Endothelial cell of umbilical vein (primary cell): Measurements from ENCODE around the gene FAHD2B. TPM values are rescaled to one million over a fixed set of nuclear protein-coding genes. Genes with fewer than 3 reads are reported as not detected.
"Not testable (repeated sequence)": the region's sequence is repeated elsewhere in the genome, so short reads cannot be mapped to it uniquely, and the experiment has no call there.

Experiments used
- BruUV-seq: library from RNA; stranded (reverse); fragments of 400-500 nt; replicated peaks from 2 replicates; lab custom pipeline; 2021; lab: Mats Ljungman, UMichigan
- CTCF ChIA-PET: fragments of 300-600, 350-600 bp; sonication (Branson Sonifier 250); formaldehyde crosslinking; loops from one replicate; lab custom pipeline; 2021; ENCODE audit warnings: antibody characterized with exemption, inconsistent platforms; lab: Charles Lee
- POLR2A ChIA-PET: fragments of 300-600, 350-600 bp; sonication (Branson Sonifier 250); formaldehyde crosslinking; loops from one replicate; lab custom pipeline; 2021; ENCODE audit warnings: antibody characterized with exemption, inconsistent platforms; lab: Charles Lee
- DNase-seq: peaks from one replicate; pipeline ENCODE4 v3.0.0-alpha.2; 2011; ENCODE audit warnings: low read depth, low spot score
- FAIRE-seq: peaks from 2 replicates; lab custom pipeline; 2011; peaks lifted over from hg19 to GRCh38; lab: Jason Lieb, UNC
- H2AFZ ChIP-seq: 2 replicates; pipeline ENCODE4 v1.6.0; 2012; ENCODE audit warnings: low read depth, low read length, control low read depth, inconsistent platforms
- H3K27ac ChIP-seq: 2 replicates; pipeline ENCODE4 v1.5.1; 2011; ENCODE audit warnings: low read depth, mild to moderate bottlenecking, control low read depth, low read length, moderate library complexity; ENCODE audit not compliant: insufficient read depth
- H3K27me3 ChIP-seq, 2 experiments: 2 replicates each; pipeline versions ENCODE4 v1.6.0 to v1.6.1; 2011; ENCODE audit warnings: low read length in 2 of 2, mixed read lengths in 1 of 2; ENCODE audit not compliant: control insufficient read depth in 2 of 2, insufficient read depth in 2 of 2
- H3K36me3 ChIP-seq, 2 experiments: 2 replicates in 1 of 2; 3 replicates in 1 of 2; pipeline ENCODE4 v1.5.1; 2011; ENCODE audit warnings: low read length in 2 of 2, mild to moderate bottlenecking in 1 of 2, moderate library complexity in 1 of 2; ENCODE audit not compliant: control insufficient read depth in 2 of 2, insufficient read depth in 2 of 2; ENCODE audit errors: extremely low read depth in 1 of 2
- H3K4me1 ChIP-seq: 3 replicates; pipeline ENCODE4 v1.5.1; 2011; ENCODE audit warnings: mild to moderate bottlenecking, low read length; ENCODE audit not compliant: control insufficient read depth, insufficient read depth; ENCODE audit errors: extremely low read depth
- H3K4me2 ChIP-seq: 2 replicates; pipeline ENCODE4 v1.6.1; 2011; ENCODE audit warnings: low read length, control low read depth, mixed read lengths; ENCODE audit not compliant: insufficient read depth
- H3K4me3 ChIP-seq, 3 experiments: fragments of 200-600 bp in 1 of 3; sonication (generic), shearing (Covaris generic) in 1 of 3; replicated peaks in 1 of 3; 2 replicates each; pipeline ENCODE4 v1.5.1; 2011 to 2016; ENCODE audit warnings: control low read depth in 3 of 3, low read length in 3 of 3, mild to moderate bottlenecking in 2 of 3, inconsistent platforms in 1 of 3, low read depth in 1 of 3, moderate library complexity in 1 of 3; ENCODE audit not compliant: insufficient read depth in 1 of 3
- H3K79me2 ChIP-seq: 2 replicates; pipeline ENCODE4 v1.6.0; 2012; ENCODE audit warnings: low read length, inconsistent platforms; ENCODE audit not compliant: control insufficient read depth, insufficient read depth
- H3K9ac ChIP-seq: replicated peaks from 2 replicates; pipeline ENCODE3; 2011; ENCODE audit warnings: low read length, control low read depth; ENCODE audit not compliant: insufficient read depth; ENCODE audit errors: extremely low read depth
- H3K9me1 ChIP-seq: replicated peaks from 3 replicates; pipeline ENCODE4 v1.6.0; 2011; ENCODE audit warnings: mild to moderate bottlenecking, low read length; ENCODE audit not compliant: control insufficient read depth, insufficient read depth; ENCODE audit errors: extremely low read depth
- H3K9me3 ChIP-seq: replicated peaks from 2 replicates; pipeline ENCODE4 v1.5.1; 2012; ENCODE audit warnings: low read length, inconsistent platforms; ENCODE audit not compliant: control insufficient read depth, insufficient read depth
- H4K20me1 ChIP-seq: replicated peaks from 2 replicates; pipeline ENCODE3; 2011; ENCODE audit warnings: mild to moderate bottlenecking, low read length; ENCODE audit not compliant: control insufficient read depth, insufficient read depth; ENCODE audit errors: extremely low read depth
- EZH2 ChIP-seq: IDR thresholded peaks from 2 replicates; pipeline ENCODE4 v1.6.1; 2012; ENCODE audit warnings: borderline replicate concordance, low read depth, mild to moderate bottlenecking, moderate library complexity, low read length, inconsistent platforms; ENCODE audit not compliant: severe bottlenecking
- FOS ChIP-seq: IDR thresholded peaks from 2 replicates; pipeline ENCODE4 v1.6.1; 2011; ENCODE audit warnings: mild to moderate bottlenecking, low read length, moderate library complexity, borderline replicate concordance; ENCODE audit not compliant: insufficient read depth
- GATA2 ChIP-seq: IDR thresholded peaks from 2 replicates; pipeline ENCODE4 v1.7.0; 2011; ENCODE audit warnings: low read depth, mild to moderate bottlenecking, moderate library complexity, mixed read lengths, low read length; ENCODE audit not compliant: insufficient read length, insufficient read depth
- JUN ChIP-seq: IDR thresholded peaks from 2 replicates; pipeline ENCODE4 v1.6.1; 2011; ENCODE audit warnings: borderline replicate concordance, low read depth; ENCODE audit not compliant: insufficient read length, insufficient read depth
- MAX ChIP-seq: IDR thresholded peaks from 2 replicates; pipeline ENCODE4 v1.6.1; 2011; ENCODE audit not compliant: insufficient read depth, insufficient read length
- MYC ChIP-seq: IDR thresholded peaks from one replicate; pipeline ENCODE4 v1.6.1; 2011; ENCODE audit warnings: mild to moderate bottlenecking, low read depth, low read length
- POLR2A ChIP-seq: IDR thresholded peaks from 2 replicates; pipeline ENCODE4 v1.6.1; 2012; ENCODE audit warnings: low read depth, mild to moderate bottlenecking, control low read depth, low read length
- POLR2AphosphoS5 ChIP-seq: IDR thresholded peaks from 2 replicates; pipeline ENCODE4 v1.6.1; 2012; ENCODE audit warnings: low read depth, mild to moderate bottlenecking, control low read depth, low read length, moderate library complexity; ENCODE audit not compliant: insufficient read depth
- dilution Hi-C: fragments of 300-500 bp; cut with MboI; formaldehyde crosslinking; loops from one replicate; pipeline ENCODE4 v1.15.0; 2019; ENCODE audit warnings: low sequenced_read_pairs; ENCODE audit not compliant: extremely low pct_ligation_motif_present
- intact Hi-C: fragments of 100-400 bp; cut with micrococcal nuclease; formaldehyde crosslinking; loops from one replicate; pipeline ENCODE4 v1.10.0; 2022
- polyA plus RNA-seq, 4 experiments: library from polyadenylated mRNA; depleted of rRNA in 3 of 4; stranded (reverse) in 3 of 4; unstranded in 1 of 4; fragments of >200 nt; gene quantifications; 2 replicates each; pipeline versions ENCODE4 v1.2.1 to v1.2.3, GENCODE V29; 2011 to 2012; ENCODE audit warnings: missing spikeins in 1 of 4
- total RNA-seq: library from RNA; stranded (reverse); gene quantifications from 2 replicates; pipeline ENCODE4 v1.2.3, GENCODE V29; 2021
- TF ChIP-seq, protein P1 (sequence below), 2 donors: IDR thresholded peaks; 1 replicate in 1 of 2; 2 replicates in 1 of 2; pipeline ENCODE4 v1.5.1; 2011; ENCODE audit warnings: low read length in 2 of 2, mild to moderate bottlenecking in 2 of 2, moderate library complexity in 2 of 2, control low read depth in 1 of 2, inconsistent platforms in 1 of 2, low read depth in 1 of 2; ENCODE audit not compliant: insufficient read depth in 1 of 2; ENCODE audit errors: extremely low read depth in 1 of 2

FAHD2B gene
- total and polyA plus RNA-seq, 2 donors (not counting 3 experiments of a cell fraction or from before 2014, with no cell fraction given): 9.2 to 9.5 TPM

DNA sequence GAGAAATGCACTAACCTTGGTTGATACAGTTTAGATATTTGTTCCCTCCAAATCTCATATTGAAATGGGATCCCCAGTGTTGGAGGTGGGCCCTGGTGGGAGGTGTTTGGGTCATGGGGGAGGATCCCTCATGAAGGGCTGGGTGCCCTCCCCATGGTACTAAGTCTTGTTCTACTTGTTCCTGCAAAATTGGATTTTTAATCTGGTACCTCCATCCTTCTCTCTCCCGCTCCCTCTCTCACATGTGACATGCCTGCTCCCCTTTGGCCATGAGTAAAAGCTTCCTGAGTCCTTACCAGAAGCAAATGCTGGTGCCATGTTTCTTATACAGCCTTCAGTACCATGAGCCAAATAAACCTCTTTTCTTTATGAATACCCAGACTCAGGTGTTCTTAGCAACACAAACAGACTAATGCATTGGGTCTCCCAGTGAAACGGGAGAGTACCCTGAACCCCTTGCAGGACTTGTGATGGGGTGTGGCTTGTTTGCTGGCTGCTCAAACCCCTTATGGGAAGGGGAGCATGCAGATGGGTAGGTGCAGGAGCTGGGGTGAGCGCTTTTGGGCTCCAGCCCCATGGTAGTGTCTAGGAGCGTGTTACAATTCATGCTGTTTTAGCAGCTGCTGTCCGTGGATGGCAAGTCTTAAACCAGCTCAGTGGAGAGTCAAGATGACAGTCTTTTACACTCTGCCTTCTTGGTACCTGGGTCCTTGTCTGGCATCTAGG lies 27.2 kb downstream of the FAHD2B start:
- dilution Hi-C loops (no loop called here), intact Hi-C loops (no loop called here)
- BruUV-seq: no TSS peak
- Histone ChIP-seq H3K9me1 (no peaks in the 10 kb centered on the region), H4K20me1 (no peaks in the 10 kb centered on the region), H3K79me2 (no peaks in the 10 kb centered on the region), H3K9ac (no peak overlapping the region), H2AFZ (no peak overlapping the region), H3K27me3 (peaks cover 5 to 11% of the 10 kb centered on the region in 2 experiments), H3K4me2 (no peak overlapping the region), H3K27ac (no peak overlapping the region), H3K36me3 (no peaks in the 10 kb centered on the region), H3K9me3 (no peaks in the 10 kb centered on the region), H3K4me1 (no peaks in the 10 kb centered on the region), H3K4me3 (no peak overlapping the region)
- no peak for FAIRE-seq
- CTCF ChIA-PET: no interaction called here
- TF ChIP-seq FOS: no peak
- TF ChIP-seq GATA2: no peak
- TF ChIP-seq MYC: no peak
- TF ChIP-seq JUN: no peak
- TF ChIP-seq, protein P1, sequence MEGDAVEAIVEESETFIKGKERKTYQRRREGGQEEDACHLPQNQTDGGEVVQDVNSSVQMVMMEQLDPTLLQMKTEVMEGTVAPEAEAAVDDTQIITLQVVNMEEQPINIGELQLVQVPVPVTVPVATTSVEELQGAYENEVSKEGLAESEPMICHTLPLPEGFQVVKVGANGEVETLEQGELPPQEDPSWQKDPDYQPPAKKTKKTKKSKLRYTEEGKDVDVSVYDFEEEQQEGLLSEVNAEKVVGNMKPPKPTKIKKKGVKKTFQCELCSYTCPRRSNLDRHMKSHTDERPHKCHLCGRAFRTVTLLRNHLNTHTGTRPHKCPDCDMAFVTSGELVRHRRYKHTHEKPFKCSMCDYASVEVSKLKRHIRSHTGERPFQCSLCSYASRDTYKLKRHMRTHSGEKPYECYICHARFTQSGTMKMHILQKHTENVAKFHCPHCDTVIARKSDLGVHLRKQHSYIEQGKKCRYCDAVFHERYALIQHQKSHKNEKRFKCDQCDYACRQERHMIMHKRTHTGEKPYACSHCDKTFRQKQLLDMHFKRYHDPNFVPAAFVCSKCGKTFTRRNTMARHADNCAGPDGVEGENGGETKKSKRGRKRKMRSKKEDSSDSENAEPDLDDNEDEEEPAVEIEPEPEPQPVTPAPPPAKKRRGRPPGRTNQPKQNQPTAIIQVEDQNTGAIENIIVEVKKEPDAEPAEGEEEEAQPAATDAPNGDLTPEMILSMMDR (IDR thresholded peaks at IDR 0.05; ENCODE audit: extremely low read depth in 1 of 2, insufficient read depth in 1 of 2, low read depth in 1 of 2, low read length in 2 of 2): no peak
- no peak for TF ChIP-seq MAX
- no peak for TF ChIP-seq POLR2A
- no peak for TF ChIP-seq EZH2
- TF ChIP-seq POLR2AphosphoS5: no peak
- no peak for DNase-seq
- POLR2A ChIA-PET: no interaction called here

DNA sequence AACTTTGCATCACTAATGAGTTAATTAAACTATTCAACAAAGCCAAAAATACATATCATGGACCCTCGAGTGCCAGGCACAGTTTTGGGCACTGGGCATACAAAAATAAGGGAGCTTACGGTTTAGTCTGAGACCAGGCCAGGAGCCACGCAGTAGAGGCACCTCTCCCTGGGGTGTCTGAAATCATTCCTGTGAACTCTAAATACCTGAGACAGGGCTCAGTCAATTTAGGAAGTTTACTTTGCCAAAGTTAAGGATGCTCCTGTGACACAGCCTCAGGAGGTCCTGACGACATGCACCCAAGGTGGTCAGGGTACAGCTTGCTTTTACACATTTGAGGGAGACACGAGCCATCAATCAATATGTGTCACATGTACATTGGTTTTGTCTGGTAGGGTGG lies 28.7 kb downstream of the FAHD2B start:
- H2AFZ ChIP-seq, H3K4me1 ChIP-seq, dilution Hi-C loops, POLR2A ChIA-PET, H3K36me3 ChIP-seq, H3K79me2 ChIP-seq, H3K9me1 ChIP-seq, FAIRE-seq, CTCF ChIA-PET, intact Hi-C loops, H3K4me3 ChIP-seq, H3K4me2 ChIP-seq, H3K27ac ChIP-seq, H3K9ac ChIP-seq, DNase-seq, H4K20me1 ChIP-seq, BruUV-seq, H3K9me3 ChIP-seq: not testable (repeated sequence)
- H3K27me3 ChIP-seq: peaks cover 5 to 11% of the 10 kb centered on the region in 2 experiments
